HEK293 (cell line): ENCODE measurements around the gene PKP4.

Source experiments
- CTCF ChIA-PET: fragments of 350-600 bp; formaldehyde crosslinking; extraction: SDS; loops from one replicate; lab custom pipeline; 2021; ENCODE audit warnings: antibody characterized with exemption; lab: Yijun Ruan, JAX
- POLR2A ChIA-PET: fragments of 300-600 bp; formaldehyde crosslinking; extraction: SDS; loops from one replicate; lab custom pipeline; 2020; ENCODE audit warnings: antibody characterized with exemption, inconsistent platforms; lab: Yijun Ruan, JAX
- H3K27ac ChIP-seq: fragments of 200-500 bp; sonication (Bioruptor generic); 2 replicates; pipeline ENCODE4 v1.5.1; 2014; ENCODE audit warnings: low read depth, low read length, control low read depth, inconsistent platforms; ENCODE audit errors: extremely low read depth
- H3K36me3 ChIP-seq, 2 experiments: fragments of 200-500 bp in 1 of 2; sonication (Bioruptor generic) in 1 of 2; 1 replicate in 1 of 2; 2 replicates in 1 of 2; pipeline ENCODE4 v1.5.1; 2014 to 2017; ENCODE audit warnings: inconsistent platforms in 2 of 2, low read length in 2 of 2; ENCODE audit not compliant: control insufficient read depth in 2 of 2, insufficient read depth in 1 of 2
- H3K4me1 ChIP-seq: fragments of 200-500 bp; sonication (Bioruptor generic); 2 replicates; pipeline ENCODE4 v1.5.1; 2014; ENCODE audit warnings: mild to moderate bottlenecking, low read length, inconsistent platforms; ENCODE audit not compliant: control insufficient read depth, insufficient read depth
- H3K4me3 ChIP-seq: 2 replicates; pipeline ENCODE4 v1.5.1; 2011; ENCODE audit warnings: low read depth, mild to moderate bottlenecking, control low read depth, low read length, moderate library complexity
- H3K9me3 ChIP-seq: fragments of 200-500 bp; sonication (Bioruptor generic); 2 replicates; pipeline ENCODE4 v1.5.1; 2014; ENCODE audit warnings: low read depth, low read length, inconsistent platforms; ENCODE audit not compliant: control insufficient read depth, insufficient read depth
- SCRT1 ChIP-seq: fragments of 450-650 bp; formaldehyde crosslinking; IDR thresholded peaks from 2 replicates; pipeline ENCODE4 v1.5.1; 2016; ENCODE audit warnings: missing biosample characterization, missing genetic modification characterization, borderline replicate concordance
- ZBTB6 ChIP-seq: fragments of 450-650 bp; formaldehyde crosslinking; IDR thresholded peaks from 2 replicates; pipeline ENCODE4 v1.5.1; 2017; ENCODE audit warnings: missing biosample characterization, missing genetic modification characterization
- ZNF132 ChIP-seq: fragments of 450-650 bp; formaldehyde crosslinking; IDR thresholded peaks from 2 replicates; pipeline ENCODE4 v1.5.1; 2017; ENCODE audit warnings: missing biosample characterization, missing genetic modification characterization, borderline replicate concordance
- ZNF155 ChIP-seq: fragments of 450-650 bp; formaldehyde crosslinking; IDR thresholded peaks from 2 replicates; pipeline ENCODE4 v1.5.1; 2016; ENCODE audit warnings: missing biosample characterization, missing genetic modification characterization
- ZNF18 ChIP-seq: fragments of 450-650 bp; formaldehyde crosslinking; IDR thresholded peaks from 2 replicates; pipeline ENCODE4 v1.5.1; 2016; ENCODE audit warnings: missing biosample characterization, missing genetic modification characterization
- ZNF248 ChIP-seq: fragments of 450-650 bp; formaldehyde crosslinking; IDR thresholded peaks from 2 replicates; pipeline ENCODE4 v1.5.1; 2017; ENCODE audit warnings: missing biosample characterization, missing genetic modification characterization
- ZNF26 ChIP-seq: fragments of 450-650 bp; formaldehyde crosslinking; IDR thresholded peaks from 2 replicates; pipeline ENCODE4 v1.5.1; 2016; ENCODE audit warnings: missing biosample characterization, missing genetic modification characterization
- ZNF335 ChIP-seq: fragments of 450-650 bp; formaldehyde crosslinking; conservative IDR thresholded peaks from 2 replicates; pipeline ENCODE4 v1.5.1; 2016; ENCODE audit warnings: missing biosample characterization, missing genetic modification characterization
- ZNF37A ChIP-seq: fragments of 450-650 bp; IDR thresholded peaks from 2 replicates; pipeline ENCODE4 v1.5.1; 2018; ENCODE audit warnings: missing biosample characterization, missing genetic modification characterization
- ZNF555 ChIP-seq: fragments of 450-650 bp; formaldehyde crosslinking; conservative IDR thresholded peaks from 2 replicates; pipeline ENCODE4 v1.5.1; 2017; ENCODE audit warnings: missing biosample characterization, mild to moderate bottlenecking, missing genetic modification characterization, inconsistent platforms
- TF ChIP-seq, protein P1 (sequence below): fragments of 450-650 bp; formaldehyde crosslinking; IDR thresholded peaks from 2 replicates; pipeline ENCODE4 v1.5.1; 2016; ENCODE audit warnings: missing biosample characterization, missing genetic modification characterization

PKP4 gene

GRCh38 chr2:158716921-158717320 lies 260.2 kb downstream of the PKP4 start:
- no peaks in the 10 kb centered on the region for H3K4me1 ChIP-seq

DNA sequence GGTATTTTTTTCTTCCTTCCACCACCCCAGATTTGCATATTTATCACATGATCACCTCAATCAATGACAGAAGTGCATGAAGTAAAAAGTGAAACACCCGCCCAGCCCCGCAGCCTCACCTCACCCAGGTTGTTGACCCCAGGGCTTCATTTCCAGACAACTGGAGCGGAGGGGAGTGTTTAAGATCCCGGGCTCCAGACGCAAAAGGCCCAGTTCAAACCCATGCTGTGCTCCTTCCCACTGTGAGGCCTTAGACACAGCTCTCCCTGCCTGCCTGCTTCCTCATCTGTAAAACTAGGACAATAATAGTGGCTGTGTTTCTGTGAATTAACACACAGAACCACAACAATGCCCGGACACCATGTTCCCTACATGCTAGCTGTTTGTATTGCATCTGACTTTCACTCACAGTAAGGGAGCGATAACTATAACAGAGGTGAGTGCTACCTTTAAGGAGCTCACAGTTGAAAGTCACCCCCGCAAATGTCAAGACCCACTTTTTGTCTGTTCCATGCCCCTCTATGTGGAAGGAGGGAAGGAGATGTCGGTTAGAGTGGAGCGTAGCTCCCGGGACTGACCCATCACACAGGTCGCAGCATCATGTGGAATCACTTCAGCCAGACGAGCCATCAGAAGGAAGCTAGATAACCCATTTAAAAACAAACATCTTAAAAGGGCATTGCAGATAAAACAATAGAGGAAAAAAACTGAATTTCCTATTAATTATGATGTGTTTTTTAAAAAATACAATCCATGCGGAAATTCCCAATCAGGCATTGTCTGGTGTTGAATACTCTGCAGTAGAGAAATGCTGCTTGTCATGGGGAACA lies 260.8 kb downstream of the PKP4 start:
- H3K4me3 ChIP-seq = no peak overlapping the region
- H3K27ac ChIP-seq = no peak overlapping the region
- H3K4me1 ChIP-seq = no peaks in the 10 kb centered on the region
- H3K36me3 ChIP-seq = no peaks in the 10 kb centered on the region
- no peaks in the 10 kb centered on the region for H3K9me3 ChIP-seq
- ChIA-PET POLR2A (no interaction called here), CTCF (interaction anchor here (1.0 kb wide), 1 partner anchor 37 kb away, joined by 5 read pairs; no protein-coding TSS in a partner anchor)
- TF ChIP-seq SCRT1 (tag by site-specific recombination) (no peak), ZNF335 (no peak)
- TF ChIP-seq, all 188 proteins: peak for 0

More at GRCh38 chr2:158716921-158717320, 260.2 kb downstream of the PKP4 start:
- H3K4me3 ChIP-seq = no peak overlapping the region
- TF ChIP-seq ZNF26 (tag by site-specific recombination) = no peak
- no peak for TF ChIP-seq ZNF18 (tag by site-specific recombination)
- no peak for TF ChIP-seq ZBTB6 (tag by site-specific recombination)
- no peak for TF ChIP-seq ZNF555 (tag by site-specific recombination)
- TF ChIP-seq ZNF37A (tag by site-specific recombination) = no peak
- no peak for TF ChIP-seq ZNF132 (tag by site-specific recombination)
- H3K9me3 ChIP-seq = no peaks in the 10 kb centered on the region
- ChIA-PET POLR2A (no interaction called here), CTCF (no interaction called here)
- no peaks in the 10 kb centered on the region for H3K36me3 ChIP-seq
- H3K27ac ChIP-seq = no peak overlapping the region

GRCh38 chr2:158718196-158718585 lies 261.4 kb downstream of the PKP4 start:
- ChIA-PET CTCF (interaction anchor here (1.0 kb wide), 1 partner anchor 36 kb away, joined by 5 read pairs; no protein-coding TSS in a partner anchor), POLR2A (no interaction called here)
- Histone ChIP-seq H3K9me3 (no peaks in the 10 kb centered on the region), H3K4me1 (no peaks in the 10 kb centered on the region), H3K4me3 (no peak overlapping the region), H3K36me3 (no peaks in the 10 kb centered on the region), H3K27ac (no peak overlapping the region)
- TF ChIP-seq ZNF155 = no peak
- no peak for TF ChIP-seq ZNF248 (tag by site-specific recombination)
- TF ChIP-seq, protein P1, sequence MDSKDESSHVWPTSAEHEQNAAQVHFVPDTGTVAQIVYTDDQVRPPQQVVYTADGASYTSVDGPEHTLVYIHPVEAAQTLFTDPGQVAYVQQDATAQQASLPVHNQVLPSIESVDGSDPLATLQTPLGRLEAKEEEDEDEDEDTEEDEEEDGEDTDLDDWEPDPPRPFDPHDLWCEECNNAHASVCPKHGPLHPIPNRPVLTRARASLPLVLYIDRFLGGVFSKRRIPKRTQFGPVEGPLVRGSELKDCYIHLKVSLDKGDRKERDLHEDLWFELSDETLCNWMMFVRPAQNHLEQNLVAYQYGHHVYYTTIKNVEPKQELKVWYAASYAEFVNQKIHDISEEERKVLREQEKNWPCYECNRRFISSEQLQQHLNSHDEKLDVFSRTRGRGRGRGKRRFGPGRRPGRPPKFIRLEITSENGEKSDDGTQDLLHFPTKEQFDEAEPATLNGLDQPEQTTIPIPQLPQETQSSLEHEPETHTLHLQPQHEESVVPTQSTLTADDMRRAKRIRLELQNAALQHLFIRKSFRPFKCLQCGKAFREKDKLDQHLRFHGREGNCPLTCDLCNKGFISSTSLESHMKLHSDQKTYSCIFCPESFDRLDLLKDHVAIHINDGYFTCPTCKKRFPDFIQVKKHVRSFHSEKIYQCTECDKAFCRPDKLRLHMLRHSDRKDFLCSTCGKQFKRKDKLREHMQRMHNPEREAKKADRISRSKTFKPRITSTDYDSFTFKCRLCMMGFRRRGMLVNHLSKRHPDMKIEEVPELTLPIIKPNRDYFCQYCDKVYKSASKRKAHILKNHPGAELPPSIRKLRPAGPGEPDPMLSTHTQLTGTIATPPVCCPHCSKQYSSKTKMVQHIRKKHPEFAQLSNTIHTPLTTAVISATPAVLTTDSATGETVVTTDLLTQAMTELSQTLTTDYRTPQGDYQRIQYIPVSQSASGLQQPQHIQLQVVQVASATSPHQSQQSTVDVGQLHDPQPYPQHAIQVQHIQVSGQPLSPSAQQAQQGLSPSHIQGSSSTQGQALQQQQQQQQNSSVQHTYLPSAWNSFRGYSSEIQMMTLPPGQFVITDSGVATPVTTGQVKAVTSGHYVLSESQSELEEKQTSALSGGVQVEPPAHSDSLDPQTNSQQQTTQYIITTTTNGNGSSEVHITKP = no peak
